Measurements from ENCODE around the gene OLFML1.
A peak's percentile ranks its signal among the peaks of the same experiment; 100 is the strongest.

OLFML1 gene

DNA sequence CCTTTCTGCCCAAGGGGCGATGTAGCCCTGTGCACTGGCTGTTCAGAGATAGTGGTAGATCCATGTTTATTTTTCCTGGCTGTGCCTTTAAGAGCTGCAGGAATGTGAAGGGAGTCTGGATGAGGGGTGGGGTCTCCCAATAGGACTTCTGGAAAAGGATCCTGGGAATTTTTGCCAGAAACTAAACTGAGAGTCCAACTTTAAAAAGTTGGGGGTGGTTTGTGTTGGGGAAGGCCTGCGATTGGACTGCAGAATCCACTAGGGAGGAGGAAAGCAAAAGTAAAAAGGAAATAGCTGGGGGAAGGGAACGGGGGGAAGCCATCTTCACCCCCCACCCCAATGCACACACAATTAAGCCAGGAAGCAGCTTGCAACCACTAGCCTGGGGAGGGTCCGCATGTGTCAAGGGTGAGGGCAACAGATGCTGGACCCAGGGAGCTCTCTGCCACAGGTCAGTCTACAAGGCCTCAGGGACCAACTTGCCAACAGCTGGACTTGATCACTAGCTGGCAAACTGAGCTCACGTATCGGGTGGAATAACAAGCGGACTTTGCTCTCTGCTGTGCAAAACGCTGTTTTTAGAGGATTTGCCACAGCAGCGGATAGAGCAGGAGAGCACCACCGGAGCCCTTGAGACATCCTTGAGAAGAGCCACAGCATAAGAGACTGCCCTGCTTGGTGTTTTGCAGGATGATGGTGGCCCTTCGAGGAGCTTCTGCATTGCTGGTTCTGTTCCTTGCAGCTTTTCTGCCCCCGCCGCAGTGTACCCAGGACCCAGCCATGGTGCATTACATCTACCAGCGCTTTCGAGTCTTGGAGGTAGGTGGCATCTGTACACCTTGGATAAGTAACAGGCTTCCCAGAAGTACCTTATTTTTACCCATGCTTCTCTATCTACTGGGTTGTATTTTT is at the start of gene OLFML1:
TSS of gene OLFML1 (plus strand) at position 321 of the 912 bp plus-strand sequence. CDS start at position 691, 370 bp downstream.
- DNase-seq: no peak

DNA sequence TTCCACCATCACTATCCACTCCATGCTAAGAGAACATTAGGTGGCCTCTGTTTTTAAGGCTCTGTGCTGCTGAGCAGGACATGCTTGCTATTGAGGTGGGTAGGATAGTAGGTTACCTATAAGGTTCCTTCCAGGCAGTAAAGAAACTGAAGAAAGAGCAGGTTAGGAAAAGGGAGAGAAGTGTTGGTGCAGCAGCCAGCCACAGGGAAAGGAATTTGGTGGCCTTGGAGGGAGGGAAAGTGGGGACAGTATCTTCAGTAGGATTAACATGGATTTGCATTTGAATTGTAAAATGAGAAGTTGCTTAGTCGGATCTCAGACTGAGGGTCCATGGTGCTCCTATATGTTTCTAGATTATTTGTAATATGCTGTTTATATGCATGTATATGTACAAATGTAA is 49.2 kb upstream of the OLFML1 start:
- DNase-seq: no peak

DNA sequence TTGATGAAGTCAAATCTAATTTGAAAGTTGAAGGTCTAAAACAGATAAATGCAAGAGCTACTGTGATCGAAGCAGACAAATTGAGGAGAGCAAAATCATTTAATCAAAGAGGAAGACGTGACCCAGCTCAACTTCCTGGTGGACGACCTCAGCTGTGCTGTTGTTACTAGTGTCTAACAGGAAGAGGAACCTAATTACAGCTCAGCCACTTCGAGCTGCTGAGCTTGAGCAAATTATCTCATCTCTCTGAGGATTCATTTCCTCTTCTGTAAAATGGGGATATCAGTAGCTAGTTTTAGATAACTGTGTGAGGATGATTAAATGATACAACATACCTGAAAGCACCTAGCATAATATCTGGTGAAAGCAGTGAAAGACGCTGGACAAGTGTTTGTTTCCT is 48.6 kb upstream of the OLFML1 start:
- DNase-seq: peak; percentile 47

DNA sequence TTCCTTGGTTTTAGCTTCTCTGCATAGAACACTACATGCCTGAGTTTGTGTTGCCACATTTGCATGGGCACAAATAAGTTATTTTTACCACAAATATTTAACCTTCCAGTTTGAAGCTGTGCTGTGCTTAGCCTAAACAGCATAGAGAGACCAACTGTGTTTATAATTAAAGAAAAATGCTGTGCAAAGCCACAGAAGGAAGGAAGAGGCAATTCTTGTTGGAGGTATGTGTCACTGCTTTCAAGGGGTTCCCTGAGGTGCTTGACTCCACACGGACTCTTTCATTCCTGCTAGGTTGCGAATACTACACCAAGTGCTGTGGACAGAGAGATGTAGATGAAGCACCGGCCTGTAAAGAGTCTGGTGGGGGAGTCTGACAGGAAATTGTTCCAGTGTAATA is 47.6 kb upstream of the OLFML1 start:
- DNase-seq: no peak

DNA sequence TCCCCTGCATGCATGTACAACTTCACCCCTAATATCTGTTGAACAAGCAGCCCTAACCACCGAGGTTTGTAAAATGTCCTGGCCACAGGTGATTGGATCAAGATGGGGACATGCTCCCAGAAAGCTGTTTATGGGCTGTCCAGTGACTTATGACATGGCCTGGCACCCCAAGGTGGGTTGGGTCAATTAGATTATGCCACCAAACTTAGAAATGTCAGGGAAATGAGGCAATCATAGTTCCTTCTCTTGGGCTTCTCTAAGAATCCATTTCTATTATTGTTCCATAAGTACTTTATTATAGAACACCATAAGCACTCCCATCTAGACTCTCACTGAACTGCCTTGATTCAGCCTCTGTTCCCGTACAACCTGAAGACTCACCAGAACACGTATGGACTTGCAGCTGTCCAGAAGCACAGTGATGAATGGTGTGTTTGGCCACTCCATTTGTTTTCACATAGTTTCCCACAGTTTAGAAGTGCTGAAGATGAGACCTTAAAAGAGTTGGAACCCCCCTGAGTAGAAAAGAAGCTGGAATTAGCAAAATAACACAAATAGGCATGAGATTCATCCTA is 45.5 kb upstream of the OLFML1 start:
- DNase-seq: no peak

DNA sequence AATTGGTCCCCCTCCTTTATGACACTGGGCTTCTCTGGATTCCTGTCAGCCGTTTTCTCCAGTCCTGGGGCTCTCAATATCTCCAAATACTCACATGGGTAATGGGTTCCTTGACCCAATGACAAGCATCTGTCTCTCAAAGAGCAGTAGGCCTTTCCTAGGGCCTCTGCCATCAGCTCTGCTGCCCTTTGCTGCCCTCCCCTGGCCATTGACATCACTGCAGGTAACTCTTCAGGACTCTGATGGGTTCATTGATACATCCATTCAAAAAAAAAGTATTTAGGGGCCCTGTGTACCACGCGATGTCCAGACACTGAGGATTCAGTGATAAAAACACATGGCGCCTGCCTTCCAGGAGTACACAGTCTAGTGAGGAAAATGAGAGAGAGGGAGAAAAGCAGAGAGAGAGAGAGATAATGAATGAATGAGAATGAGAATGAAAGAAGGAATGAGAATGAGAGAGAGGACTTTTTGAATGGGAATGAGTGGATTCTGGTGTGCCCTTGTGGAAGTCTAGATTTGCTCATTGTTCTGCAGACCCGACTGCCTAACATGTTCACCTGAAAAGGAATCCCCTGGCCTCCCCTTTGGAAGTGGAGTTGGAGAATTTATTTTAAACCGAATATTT is 42.6 kb upstream of the OLFML1 start:
- peak; percentile 58 for DNase-seq

DNA sequence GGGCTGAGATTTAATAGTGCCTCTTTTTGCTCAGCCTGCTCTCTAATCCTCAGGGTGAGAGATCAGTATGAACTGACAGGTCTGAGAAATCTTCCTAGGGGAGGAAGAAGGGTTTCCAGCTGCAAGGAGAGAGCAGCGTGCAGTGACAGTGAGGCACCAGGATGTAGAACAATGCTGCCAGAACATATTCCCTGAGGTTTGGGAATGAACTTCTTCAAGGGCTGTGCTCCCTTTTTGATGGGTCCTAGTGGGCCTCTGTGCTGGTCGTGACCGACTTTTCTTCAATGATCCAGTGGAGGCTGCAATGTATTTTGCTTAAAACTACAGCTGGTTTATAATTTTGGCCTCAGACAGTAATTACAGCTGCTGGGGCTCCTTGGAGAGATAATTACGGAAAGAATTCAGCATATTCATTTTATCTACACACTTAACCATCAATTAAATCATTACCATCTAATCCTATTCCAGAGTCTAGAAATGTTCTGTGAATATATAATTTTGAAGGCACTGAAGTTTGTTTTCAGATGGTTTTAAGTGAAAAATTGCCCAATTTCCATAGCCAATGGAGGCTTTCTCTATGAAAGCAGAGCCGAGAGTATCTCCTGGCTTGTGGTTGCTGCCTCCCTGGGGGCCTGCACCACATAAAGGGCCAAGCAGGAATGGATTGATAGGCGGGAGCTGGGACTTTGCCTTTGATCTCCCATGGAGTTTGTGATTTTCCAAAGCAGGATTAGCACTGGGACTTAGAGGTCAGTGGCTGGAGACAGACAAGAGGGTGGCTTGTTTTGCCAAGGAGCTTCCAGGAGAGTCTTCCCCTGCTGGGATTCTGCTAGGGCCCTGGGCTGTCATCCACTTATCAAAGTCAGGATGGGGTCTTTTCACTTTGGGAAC is 41.0 kb upstream of the OLFML1 start:
- DNase-seq: no peak

DNA sequence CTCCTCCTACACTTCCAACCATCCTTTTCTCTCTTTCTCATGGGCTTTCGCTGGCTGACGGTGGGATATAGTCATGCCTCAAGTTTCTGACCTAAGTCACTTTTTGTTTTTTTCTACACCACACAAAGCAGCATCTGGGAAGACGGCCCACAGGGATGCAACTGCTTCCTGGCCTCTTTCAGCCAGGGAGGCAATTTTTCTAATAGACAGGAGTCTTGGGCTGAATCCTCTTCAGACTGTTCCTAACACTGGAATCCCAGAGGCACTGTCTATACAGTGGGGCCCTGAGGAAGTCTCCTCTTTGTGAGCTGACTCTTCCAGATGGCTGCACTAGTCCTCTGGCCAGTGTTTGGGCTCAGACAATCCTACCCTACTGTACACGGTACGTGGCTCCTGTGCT is 39.7 kb upstream of the OLFML1 start:
- DNase-seq: no peak

DNA sequence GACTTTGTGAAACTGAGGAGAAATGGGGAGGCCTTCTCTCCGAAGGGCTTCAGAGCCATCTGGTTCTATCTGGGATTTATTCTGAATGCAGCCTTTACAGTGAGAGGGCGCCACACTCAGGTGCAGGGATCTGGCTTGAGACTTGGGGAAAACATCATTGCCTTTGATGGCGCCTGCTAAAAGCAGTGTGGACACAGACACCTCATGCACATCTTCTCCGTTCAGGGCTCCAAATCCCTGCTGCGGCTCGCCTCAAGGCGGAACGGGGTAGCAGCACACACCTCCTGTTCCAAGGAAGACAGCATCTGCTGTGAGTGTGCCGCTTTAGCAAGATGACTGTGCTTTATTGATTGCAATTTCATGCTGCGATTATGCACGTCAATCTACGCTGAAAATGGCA is 37.1 kb upstream of the OLFML1 start:
- no peak for DNase-seq

DNA sequence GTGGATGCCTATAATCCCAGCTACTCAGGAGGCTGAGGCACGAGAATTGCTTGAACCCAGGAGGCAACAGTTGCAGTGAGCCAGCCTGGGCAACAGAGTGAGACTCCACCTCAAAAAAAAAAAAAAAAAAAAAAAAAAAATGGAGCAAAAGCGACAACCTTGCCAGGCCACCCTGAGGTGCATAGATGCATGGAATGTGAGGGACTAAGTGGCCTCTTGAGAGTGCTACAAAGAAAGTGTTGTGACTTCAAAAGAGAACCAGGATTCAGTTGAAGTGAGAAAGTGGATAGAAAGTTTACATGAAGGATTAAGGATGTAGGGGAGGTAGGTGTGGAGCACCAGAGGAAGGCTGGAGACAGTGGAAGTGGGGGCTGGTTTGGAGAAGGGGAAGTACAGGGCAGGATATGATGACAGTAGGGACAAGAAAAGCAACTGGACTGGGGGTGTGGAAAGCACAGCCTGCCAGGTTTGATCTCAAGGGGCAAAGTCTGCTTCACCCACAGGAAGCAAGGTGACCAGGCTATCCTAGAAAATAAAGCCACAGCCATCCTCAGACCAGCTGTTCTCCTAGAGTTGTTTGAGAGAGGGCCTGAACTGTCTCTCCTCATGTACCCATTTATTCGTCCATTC is 36.0 kb upstream of the OLFML1 start:
- DNase-seq: no peak

DNA sequence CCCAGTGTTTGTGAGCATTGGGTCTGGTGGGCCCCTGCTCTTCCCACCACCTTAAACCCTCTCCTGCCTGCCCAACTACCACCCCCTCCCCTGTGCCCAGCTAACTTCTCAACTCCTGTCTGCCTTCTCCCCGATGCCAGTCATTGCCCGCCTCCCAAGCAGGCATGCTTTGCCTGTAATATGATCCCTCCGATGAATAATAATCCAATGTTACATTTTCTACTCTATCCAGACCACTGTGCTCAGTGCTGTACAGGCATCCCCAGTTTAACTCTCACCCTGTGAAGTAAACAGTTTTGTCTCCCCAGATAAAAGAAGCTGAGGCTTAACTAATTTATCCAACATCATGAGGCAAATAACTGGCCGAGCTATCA is 35.5 kb upstream of the OLFML1 start:
- no peak for DNase-seq

DNA sequence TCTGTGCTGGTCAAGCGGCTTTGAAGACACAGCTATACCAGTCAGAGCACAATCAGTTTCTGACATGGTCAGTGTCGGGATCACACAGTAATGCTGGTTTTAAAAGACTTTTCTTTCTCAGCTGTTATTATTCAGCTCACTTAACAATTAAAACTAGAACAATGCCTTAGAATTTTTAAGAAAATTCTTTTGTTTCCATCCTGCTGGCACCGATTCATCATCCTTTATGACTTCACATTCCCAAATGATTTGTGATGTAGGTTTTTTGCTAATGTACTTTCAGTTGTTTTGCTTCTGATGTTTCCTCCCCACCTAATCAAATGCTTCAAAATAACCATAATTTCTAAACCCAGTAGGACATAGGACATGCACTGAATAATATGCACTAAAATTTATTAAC is 34.5 kb upstream of the OLFML1 start:
- no peak for DNase-seq

DNA sequence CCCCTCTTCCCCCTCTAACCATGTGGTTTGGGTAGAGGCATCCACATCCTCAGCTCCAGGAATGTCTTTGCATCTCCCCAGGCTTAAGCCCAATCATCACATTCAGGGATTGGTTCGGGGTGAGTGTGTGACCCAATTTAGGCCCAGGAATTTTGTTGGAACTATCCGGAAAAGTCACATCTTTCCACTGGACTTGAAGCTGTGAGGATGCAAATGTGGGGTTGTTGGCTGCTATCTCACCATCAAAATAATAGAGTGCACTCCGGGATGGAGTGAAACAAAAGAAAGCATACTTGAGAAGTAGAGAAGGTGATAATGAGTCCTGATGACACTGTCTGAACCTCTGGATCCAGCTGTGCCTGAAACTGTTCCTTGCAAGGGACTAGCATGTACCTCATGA is 33.8 kb upstream of the OLFML1 start:
- no peak for DNase-seq

DNA sequence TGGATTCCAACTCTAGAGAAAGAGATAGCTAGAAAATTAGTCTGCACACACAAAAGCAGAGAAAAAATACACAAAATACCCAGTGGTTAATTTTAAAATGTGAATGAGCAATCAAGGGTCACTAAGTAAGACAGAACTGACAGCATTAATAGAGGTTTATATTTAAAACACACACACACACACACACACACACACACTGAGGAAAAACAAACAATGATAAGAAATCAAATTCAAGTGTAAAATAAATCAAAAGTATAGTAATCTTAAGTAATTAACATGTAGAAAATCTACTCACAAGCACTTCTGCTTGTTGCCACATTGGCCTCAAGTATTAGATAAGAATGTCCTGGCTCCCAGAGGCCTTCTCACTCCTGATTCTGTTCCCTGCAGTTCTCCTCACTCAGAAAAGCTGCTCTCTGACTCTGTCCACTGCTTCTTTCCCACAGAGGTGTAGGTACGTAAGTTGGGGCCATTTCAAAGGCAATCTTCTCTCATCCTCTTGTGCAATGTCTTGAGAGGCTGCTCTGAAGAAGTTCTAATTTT is 33.3 kb upstream of the OLFML1 start:
- no peak for DNase-seq

DNA sequence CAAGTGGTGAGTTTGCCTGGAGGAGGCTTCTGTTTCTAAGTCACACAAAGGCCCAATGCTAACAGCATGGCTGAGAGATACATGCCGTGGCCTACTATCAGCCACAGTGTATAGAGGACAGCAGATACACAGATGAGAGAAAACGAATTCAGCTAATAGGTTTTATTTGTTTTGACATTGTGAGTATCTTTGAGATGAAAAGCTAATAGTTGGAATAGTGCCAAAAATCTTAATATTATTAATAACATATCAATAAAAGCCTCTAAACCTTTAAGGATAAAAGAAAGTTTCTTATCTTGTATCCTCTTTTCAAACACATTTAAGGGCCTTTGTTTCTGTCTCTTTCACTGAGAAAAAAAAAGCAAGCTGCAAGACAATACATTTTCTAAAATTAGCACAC is 30.5 kb upstream of the OLFML1 start:
- no peak for DNase-seq

DNA sequence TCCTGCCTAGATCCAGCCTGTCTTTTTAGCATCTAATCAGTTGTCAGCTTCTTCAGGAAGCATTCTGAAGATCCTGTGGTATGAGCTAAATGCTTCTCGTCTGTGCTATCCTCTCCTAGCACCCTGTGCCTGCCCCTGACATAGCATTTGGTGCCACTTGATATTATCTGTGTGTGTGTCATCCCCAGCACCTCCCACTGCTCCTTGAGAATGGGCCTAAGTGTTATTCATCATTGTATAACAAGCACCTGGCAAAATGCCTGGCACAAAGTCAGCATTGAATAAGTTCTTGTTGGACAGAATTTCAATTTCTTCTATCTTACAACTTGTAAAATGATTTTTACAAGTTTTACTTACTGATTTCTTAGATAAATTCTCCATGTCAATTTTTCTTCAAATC is 28.1 kb upstream of the OLFML1 start:
- peak; percentile 14 for DNase-seq

DNA sequence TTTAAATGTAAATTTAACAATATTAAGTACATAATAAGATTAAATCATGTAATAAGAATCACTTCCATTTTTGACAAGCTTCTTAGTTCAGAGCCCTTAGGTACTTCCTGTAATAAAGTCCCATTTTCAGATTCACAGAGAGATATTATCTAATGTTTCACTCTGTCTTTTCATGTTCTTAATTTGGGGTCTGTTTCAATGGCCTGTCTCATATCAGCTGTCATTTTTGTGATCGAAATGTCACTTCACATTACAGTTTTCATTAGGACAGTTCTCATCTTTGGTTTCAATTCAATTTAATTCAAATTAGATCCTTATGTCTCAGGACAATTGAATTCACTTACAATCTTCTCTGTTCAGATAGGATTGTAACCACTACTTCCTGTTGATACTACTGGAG is 22.6 kb upstream of the OLFML1 start:
- DNase-seq: no peak

DNA sequence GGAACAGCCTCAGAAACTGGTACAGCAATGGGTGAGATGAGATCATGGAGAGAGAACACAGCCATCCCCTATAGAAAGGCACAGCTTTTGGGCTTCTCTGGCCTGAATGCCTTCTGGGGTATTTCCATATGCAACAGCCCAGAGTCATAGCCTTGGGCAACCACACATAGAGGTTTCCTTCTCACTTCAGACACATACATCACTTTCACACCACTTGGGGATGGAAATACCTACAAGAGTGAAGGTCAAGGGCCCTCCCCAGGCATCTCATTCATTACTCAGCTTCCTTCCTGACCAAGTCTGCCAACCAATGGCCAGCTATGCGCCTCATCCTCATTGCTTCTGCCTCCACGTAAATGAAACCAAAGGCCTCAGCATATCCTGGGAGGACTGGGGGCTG is 17.7 kb upstream of the OLFML1 start:
- DNase-seq: no peak

DNA sequence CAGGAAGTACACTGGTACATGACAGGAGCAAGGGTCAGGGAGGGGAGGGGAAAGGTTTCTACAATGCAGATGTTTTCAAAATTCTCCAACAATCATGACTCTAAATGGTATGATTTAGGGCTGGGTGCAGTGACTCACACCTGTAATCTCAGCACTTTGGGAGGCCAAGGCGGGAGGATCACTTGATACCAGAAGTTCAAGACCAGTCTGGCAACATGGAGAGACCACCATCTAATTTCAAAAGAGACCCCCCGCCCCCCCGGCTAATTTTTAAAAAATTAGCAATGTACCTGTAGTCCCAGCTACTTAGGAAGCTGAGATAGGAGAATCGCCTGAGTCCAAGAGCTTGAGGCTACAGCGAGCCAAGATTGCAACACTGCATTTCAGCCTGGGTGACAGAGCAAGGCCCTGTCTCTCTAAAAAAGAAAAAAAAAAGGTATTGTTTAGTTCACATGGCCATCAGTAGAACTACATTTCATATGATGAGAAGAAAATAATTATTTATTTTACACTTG is 15.9 kb upstream of the OLFML1 start:
- DNase-seq: no peak

DNA sequence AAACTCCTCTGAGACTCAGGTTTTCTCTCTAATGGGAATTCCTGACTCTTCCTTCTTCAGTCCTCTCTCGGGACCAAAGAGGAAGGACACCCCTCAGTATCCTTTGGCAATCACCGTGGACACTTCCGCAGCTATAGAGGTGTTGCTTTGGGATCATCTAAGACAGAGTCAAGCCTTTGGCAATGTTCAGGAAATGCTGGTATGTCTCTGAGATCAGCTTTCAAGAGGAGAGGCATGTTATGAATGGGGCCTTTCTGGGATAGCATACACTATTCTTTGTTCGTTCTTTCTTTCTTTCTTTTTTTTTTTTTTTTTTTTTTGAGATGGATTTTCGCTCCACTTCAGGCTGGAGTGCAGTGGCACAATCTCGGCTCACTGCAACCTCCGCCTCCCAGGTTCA is 14.2 kb upstream of the OLFML1 start:
- no peak for DNase-seq

DNA sequence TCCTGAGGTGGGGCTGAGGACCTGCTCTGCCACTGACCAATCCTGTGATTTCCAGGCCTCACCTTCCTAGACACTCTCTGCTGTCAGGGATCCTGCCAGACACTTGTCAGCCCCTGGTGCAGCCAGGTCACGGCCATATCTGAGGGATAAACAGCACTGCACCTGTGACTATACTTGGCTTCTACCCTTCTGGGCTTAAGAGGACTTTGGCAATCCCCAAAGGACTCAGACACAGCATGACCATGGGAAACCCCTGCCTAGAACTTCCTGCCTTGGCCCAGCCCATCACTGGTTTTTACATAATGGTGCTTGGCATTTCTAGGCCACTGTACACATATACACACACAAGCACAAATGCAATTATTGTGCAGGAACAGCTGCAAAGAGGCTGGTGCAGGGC is 11.6 kb upstream of the OLFML1 start:
- DNase-seq: no peak

DNA sequence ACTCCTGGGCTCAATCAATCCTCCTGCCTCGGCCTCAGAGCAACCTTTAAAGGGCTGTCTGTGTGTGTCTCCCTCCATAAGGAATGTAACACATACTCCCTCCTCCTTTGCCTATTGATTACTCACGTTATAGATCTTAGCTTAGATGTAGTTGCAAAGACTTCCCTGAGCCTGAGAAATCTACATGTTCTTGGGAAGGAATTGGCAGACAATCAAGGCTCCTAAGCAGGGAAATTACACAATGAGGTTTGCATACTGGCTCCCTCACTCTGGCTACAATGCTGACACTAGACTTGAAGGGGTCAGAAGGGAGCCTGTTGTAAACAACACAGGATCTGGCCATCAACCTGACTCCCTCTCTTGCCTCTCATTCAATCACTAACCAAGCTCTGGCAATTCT is 5.2 kb upstream of the OLFML1 start:
- DNase-seq: no peak

All from NCI-H2029 (cell line).